ENCODE results near the gene LYST. TPM values are rescaled to one million over a fixed set of nuclear protein-coding genes. Genes with fewer than 3 reads are reported as not detected.

Gene LYST
- total and polyA plus RNA-seq, 7 donors: 2.4 to 8.6 (median 5.6) TPM

DNA sequence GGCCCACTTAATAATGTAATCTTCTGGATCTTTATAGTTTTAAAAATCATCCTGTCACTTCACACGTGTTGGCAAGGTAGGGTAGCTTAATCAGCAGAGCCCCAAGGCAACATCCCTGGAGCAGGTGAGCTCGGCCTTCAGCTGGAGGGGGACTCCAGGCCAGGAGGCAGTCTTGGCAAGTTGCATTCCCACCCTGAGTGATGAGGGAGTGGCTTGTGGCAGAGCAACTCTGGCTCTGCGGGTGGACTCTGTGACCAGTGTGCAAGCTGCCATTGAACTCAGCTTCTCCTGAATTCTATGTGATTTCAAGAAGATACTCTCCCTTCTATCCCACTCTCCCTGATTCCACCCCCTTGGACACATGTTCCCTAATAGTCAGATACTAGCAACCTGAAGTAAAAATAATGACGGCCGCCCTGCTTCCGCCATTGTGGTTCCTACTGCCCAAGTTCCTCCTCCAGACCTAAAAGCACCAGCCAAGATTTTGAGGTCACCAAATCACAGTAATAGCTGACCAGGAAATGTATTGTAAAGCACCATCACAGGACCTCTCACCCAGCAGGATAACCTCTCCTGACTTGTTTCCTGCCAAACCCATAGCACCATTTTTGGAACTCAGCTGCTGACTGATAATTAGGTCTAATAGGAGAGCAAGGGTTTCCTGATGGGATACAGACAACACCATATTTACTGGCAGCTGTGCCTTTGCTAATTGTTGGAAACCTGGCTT lies 11.5 kb upstream of the LYST start:
- H3K27ac ChIP-seq: no peak overlapping the region
- H3K4me1 ChIP-seq: no peaks in the 10 kb centered on the region
- intact Hi-C loops (cut with DNase I): no loop called here
- ATAC-seq (no peak), DNase-seq (no peak)
- no peaks in the 10 kb centered on the region for H3K9me3 ChIP-seq
- H3K36me3 ChIP-seq (ENCODE audit: insufficient read depth in 1 of 2, low read depth in 1 of 2): no peaks in the 10 kb centered on the region
- no peak overlapping the region for H3K4me3 ChIP-seq
- 45 to 69% (median 64%) methylated on average over 6 of the region's 6 CpGs for WGBS, 3 donors
- H3K27me3 ChIP-seq (ENCODE audit: insufficient read depth in 3 of 3, low read length in 2 of 3): peaks cover 1 to 4% (median 4%) of the 10 kb centered on the region in 3 donors
- TF ChIP-seq, protein P1, sequence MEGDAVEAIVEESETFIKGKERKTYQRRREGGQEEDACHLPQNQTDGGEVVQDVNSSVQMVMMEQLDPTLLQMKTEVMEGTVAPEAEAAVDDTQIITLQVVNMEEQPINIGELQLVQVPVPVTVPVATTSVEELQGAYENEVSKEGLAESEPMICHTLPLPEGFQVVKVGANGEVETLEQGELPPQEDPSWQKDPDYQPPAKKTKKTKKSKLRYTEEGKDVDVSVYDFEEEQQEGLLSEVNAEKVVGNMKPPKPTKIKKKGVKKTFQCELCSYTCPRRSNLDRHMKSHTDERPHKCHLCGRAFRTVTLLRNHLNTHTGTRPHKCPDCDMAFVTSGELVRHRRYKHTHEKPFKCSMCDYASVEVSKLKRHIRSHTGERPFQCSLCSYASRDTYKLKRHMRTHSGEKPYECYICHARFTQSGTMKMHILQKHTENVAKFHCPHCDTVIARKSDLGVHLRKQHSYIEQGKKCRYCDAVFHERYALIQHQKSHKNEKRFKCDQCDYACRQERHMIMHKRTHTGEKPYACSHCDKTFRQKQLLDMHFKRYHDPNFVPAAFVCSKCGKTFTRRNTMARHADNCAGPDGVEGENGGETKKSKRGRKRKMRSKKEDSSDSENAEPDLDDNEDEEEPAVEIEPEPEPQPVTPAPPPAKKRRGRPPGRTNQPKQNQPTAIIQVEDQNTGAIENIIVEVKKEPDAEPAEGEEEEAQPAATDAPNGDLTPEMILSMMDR (IDR thresholded peaks at IDR 0.05): no peak

DNA sequence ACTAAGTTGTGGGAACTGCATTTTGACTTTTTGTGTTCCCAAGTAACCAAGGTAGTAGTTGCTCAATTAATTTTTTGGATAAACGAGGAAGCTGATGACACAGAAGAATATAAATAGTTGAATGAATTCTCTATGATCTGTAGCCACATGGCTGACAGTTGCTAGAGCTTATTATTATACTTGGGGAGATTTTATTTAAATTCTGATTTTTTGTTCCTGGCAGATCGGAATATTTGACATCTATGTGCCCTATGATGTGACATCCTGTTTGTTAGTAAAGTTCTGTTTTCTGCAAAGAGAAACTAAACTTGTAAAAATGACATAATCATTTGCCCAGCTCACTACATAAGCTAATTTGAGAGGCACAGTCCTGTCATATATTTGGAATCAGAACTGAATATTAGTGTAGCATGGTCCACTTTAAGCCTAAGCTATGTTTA lies 9.7 kb upstream of the LYST start:
- no peak for ATAC-seq
- H3K27ac ChIP-seq: no peak overlapping the region
- H3K36me3 ChIP-seq (ENCODE audit: insufficient read depth in 1 of 2, low read depth in 1 of 2): no peaks in the 10 kb centered on the region
- H3K4me3 ChIP-seq: no peak overlapping the region
- WGBS, 3 donors: 70 to 78% (median 75%) methylated on average over 2 of the region's 2 CpGs
- intact Hi-C loops (cut with DNase I): no loop called here
- H3K9me3 ChIP-seq: no peaks in the 10 kb centered on the region
- peaks cover 1 to 4% (median 4%) of the 10 kb centered on the region in 3 donors for H3K27me3 ChIP-seq (ENCODE audit: insufficient read depth in 3 of 3, low read length in 2 of 3)
- no peaks in the 10 kb centered on the region for H3K4me1 ChIP-seq
- no peak for DNase-seq
- TF ChIP-seq, protein P1 (IDR thresholded peaks at IDR 0.05): no peak

DNA sequence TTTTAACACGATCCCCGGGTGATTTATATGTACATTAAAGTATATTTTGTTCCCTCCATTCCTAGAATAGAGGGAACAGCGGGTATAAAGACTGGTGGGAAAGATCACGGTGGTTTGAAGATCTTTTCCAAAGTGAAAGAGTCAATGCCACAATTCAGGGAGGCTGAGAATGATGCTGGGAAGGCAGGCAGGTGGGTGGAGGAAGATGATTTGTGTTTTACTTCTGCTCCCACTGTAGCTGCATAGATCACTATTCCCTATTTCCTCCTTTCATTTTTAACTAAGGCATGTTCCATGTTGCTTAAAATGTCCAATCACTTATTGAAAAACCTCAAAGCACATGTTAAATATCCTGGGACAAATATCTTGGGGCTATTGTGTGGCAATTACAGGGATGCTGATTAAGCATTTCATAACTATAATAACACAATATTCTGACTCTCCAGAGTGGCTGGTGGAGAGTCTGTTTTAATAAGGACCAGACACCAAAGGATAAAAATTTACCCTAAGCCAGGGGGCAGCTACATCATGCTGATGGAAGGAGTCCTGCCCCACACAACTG lies 8.4 kb upstream of the LYST start:
- 69 to 78% (median 75%) methylated on average over 4 of the region's 4 CpGs for WGBS, 3 donors
- Histone ChIP-seq H3K27me3 (ENCODE audit: insufficient read depth in 3 of 3, low read length in 2 of 3) (peaks cover 0 to 4% (median 1%) of the 10 kb centered on the region in 3 donors), H3K4me1 (no peaks in the 10 kb centered on the region), H3K27ac (no peak overlapping the region), H3K4me3 (no peak overlapping the region), H3K36me3 (ENCODE audit: insufficient read depth in 1 of 2, low read depth in 1 of 2) (no peaks in the 10 kb centered on the region), H3K9me3 (no peaks in the 10 kb centered on the region)
- ATAC-seq (no peak), DNase-seq (no peak)
- TF ChIP-seq, protein P1 (IDR thresholded peaks at IDR 0.05): no peak
- intact Hi-C loops (cut with DNase I): no loop called here

DNA sequence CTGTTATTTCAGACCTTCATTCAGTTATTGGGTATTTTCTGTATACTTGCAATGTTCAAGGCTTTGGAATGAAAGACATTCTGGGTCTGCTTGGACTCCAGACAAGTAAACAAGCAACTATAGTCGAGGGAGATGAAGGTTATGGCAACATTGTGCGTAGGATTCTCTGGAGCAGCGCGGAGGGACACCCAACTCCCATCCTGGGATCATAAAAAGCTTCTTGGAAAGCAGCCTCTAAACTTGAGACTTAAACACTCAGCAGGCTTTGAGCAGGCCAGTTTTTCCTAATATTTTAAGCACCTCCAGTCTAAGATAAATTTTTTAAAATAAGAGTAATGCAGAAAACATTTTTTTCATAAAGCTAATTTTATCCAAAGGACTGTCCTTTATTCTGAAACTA lies 7.6 kb upstream of the LYST start:
- no peaks in the 10 kb centered on the region for H3K9me3 ChIP-seq
- WGBS, 3 donors: 61 to 75% (median 63%) methylated on average over 4 of the region's 4 CpGs
- no peak overlapping the region for H3K27ac ChIP-seq
- H3K36me3 ChIP-seq (ENCODE audit: insufficient read depth in 1 of 2, low read depth in 1 of 2): no peaks in the 10 kb centered on the region
- ATAC-seq: no peak
- H3K4me1 ChIP-seq: no peaks in the 10 kb centered on the region
- TF ChIP-seq, protein P1 (IDR thresholded peaks at IDR 0.05): no peak
- H3K27me3 ChIP-seq (ENCODE audit: insufficient read depth in 3 of 3, low read length in 2 of 3): peaks cover 0 to 4% (median 1%) of the 10 kb centered on the region in 3 donors
- DNase-seq: no peak
- no peak overlapping the region for H3K4me3 ChIP-seq
- intact Hi-C loops (cut with DNase I): no loop called here
